Measurements from ENCODE around the gene SLC25A34. TPM values are rescaled to one million over a fixed set of nuclear protein-coding genes. Genes with fewer than 3 reads are reported as not detected.

Gene SLC25A34
- total RNA-seq, 2 donors from 2014 or later, result 2.4 to 7.5 TPM

- Histone ChIP-seq H3K9me3 (no peaks in the 10 kb centered on the region), H3K27ac (peak overlapping the region; percentile 93 to 98), H3K36me3 (no peaks in the 10 kb centered on the region), H3K27me3 (replicated peaks; ENCODE audit: insufficient read depth) (no peaks in the 10 kb centered on the region), H3K4me3 (peak overlapping the region; percentile 88), H3K4me1 (ENCODE audit: control insufficient read depth in 1 of 2, low read depth in 2 of 2) (peaks cover 19 to 64% of the 10 kb centered on the region in 2 donors)
- TF ChIP-seq, protein P1, sequence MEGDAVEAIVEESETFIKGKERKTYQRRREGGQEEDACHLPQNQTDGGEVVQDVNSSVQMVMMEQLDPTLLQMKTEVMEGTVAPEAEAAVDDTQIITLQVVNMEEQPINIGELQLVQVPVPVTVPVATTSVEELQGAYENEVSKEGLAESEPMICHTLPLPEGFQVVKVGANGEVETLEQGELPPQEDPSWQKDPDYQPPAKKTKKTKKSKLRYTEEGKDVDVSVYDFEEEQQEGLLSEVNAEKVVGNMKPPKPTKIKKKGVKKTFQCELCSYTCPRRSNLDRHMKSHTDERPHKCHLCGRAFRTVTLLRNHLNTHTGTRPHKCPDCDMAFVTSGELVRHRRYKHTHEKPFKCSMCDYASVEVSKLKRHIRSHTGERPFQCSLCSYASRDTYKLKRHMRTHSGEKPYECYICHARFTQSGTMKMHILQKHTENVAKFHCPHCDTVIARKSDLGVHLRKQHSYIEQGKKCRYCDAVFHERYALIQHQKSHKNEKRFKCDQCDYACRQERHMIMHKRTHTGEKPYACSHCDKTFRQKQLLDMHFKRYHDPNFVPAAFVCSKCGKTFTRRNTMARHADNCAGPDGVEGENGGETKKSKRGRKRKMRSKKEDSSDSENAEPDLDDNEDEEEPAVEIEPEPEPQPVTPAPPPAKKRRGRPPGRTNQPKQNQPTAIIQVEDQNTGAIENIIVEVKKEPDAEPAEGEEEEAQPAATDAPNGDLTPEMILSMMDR (IDR thresholded peaks at IDR 0.05), result no peak
- ATAC-seq (ENCODE audit: insufficient number of reproducible peaks, low FRiP score, low read depth), result no peak
- no peak for DNase-seq (ENCODE audit: low spot score)
Measured at GRCh38 chr1:15758953-15759661, 23.0 kb downstream of the SLC25A34 start.

- no peaks in the 10 kb centered on the region for H3K9me3 ChIP-seq
- no peaks in the 10 kb centered on the region for H3K27me3 ChIP-seq (replicated peaks; ENCODE audit: insufficient read depth)
- peaks cover 29 to 69% of the 10 kb centered on the region in 2 donors for H3K4me1 ChIP-seq (ENCODE audit: control insufficient read depth in 1 of 2, low read depth in 2 of 2)
- H3K27ac ChIP-seq, result peak overlapping the region; percentile 93 to 98
- TF ChIP-seq, protein P1 (IDR thresholded peaks at IDR 0.05), result no peak
- H3K36me3 ChIP-seq, result peaks cover 14% of the 10 kb centered on the region
- H3K4me3 ChIP-seq, result peak overlapping the region; percentile 88
- peak; percentile 58 for DNase-seq (ENCODE audit: low spot score)
- peak; percentile 14 for ATAC-seq (ENCODE audit: insufficient number of reproducible peaks, low FRiP score, low read depth)
Measured at GRCh38 chr1:15760520-15761211, 24.6 kb downstream of the SLC25A34 start.

DNA sequence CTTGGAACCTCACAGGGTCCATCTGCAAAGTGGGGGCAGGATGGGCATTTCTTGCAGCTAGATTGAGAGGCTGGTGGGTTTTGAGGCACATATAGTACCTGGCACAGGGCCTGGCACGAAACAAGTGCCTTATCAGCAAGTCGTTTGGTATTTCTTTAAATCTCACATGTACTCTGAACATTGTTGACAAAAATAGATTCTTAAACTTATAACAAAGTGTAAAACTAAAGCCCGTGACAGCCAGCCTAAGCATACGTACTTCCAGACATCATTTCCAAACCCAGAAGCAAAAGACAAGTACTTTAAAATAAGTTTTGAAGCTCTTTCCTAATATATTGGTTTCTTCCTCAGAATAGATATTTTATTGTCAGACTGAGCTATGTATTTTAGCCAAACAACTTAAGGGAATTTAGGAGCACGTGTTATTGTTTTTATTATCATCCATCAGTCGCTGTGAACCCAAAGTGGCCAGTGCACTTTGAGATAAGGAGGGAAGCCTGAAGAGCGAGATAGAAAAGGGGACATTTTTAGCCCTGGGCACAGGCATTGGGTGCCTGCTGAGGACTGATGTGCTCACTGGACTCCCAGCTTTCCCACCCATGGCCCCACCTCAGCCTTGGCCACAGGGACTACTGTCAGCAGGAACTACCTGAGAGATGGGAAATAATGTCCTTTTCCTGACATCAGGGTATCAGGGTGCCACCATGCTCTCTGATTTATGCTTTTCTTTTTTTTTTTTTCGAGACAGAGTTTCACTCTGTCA, 25.5 kb downstream of the SLC25A34 start:
- no peak for DNase-seq (ENCODE audit: low spot score)
- peak overlapping the region; percentile 88 for H3K4me3 ChIP-seq
- ATAC-seq (ENCODE audit: insufficient number of reproducible peaks, low FRiP score, low read depth), result no peak
- no peaks in the 10 kb centered on the region for H3K9me3 ChIP-seq
- TF ChIP-seq, protein P1 (IDR thresholded peaks at IDR 0.05), result no peak
- H3K27ac ChIP-seq, result peak overlapping the region; percentile 93 to 98
- H3K4me1 ChIP-seq (ENCODE audit: control insufficient read depth in 1 of 2, low read depth in 2 of 2), result peaks cover 27 to 69% of the 10 kb centered on the region in 2 donors
- peaks cover 21% of the 10 kb centered on the region for H3K36me3 ChIP-seq
- no peaks in the 10 kb centered on the region for H3K27me3 ChIP-seq (replicated peaks; ENCODE audit: insufficient read depth)

DNA sequence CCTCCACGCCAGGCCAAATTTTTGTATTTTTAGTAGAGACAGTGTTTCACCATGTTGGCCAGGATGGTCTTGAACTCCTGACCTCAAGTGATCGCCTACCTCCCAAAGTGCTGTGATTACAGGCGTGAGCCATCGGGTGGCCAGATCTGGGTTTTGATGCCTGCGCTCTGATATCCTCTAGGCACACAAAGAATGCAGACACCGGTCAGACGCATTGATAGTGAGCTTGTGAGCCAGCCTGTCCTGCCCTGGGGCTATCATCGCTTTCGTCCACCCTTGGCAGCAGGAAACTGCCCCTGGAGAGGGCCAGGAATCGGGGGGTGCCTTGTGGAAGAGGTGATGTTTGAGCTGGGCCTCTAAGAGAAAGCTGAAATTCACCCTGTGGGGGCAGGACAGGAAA, 26.5 kb downstream of the SLC25A34 start:
- no peak for DNase-seq (ENCODE audit: low spot score)
- Histone ChIP-seq H3K36me3 (peaks cover 30% of the 10 kb centered on the region), H3K4me1 (ENCODE audit: control insufficient read depth in 1 of 2, low read depth in 2 of 2) (peaks cover 27 to 65% of the 10 kb centered on the region in 2 donors), H3K27ac (peak overlapping the region; percentile 93 to 98), H3K4me3 (peak overlapping the region; percentile 88), H3K9me3 (no peaks in the 10 kb centered on the region), H3K27me3 (replicated peaks; ENCODE audit: insufficient read depth) (no peaks in the 10 kb centered on the region)
- no peak for ATAC-seq (ENCODE audit: insufficient number of reproducible peaks, low FRiP score, low read depth)
- TF ChIP-seq, protein P1 (IDR thresholded peaks at IDR 0.05), result no peak
